Gastroesophageal sphincter (tissue), 4 donors: Measurements from ENCODE around the gene PLXNB1. TPM values are rescaled to one million over a fixed set of nuclear protein-coding genes. Genes with fewer than 3 reads are reported as not detected.
A peak's percentile ranks its signal among the peaks of the same experiment; 100 is the strongest.

Experiments
- ATAC-seq: fragments of 150-250 bp; one replicate; pipeline ENCODE4 v1.9.1; 2016; ENCODE audit warnings: mild to moderate bottlenecking, moderate library complexity
- H3K27ac ChIP-seq, 4 donors: fragments of 200-600 bp; sonication (generic) in 3 of 4; 1 replicate in 3 of 4; 2 replicates in 1 of 4; pipeline ENCODE4 v1.5.1; 2016 to 2019
- H3K27me3 ChIP-seq: fragments of 200-600 bp; sonication (generic); one replicate; pipeline ENCODE4 v1.5.1; 2019
- H3K36me3 ChIP-seq, 2 donors: fragments of 200-600 bp; sonication (generic); one replicate each; pipeline ENCODE4 v1.5.1; 2019; ENCODE audit warnings: control low read depth in 1 of 2
- H3K4me1 ChIP-seq, 3 donors: fragments of 200-600 bp; sonication (generic); 1 replicate in 2 of 3; 2 replicates in 1 of 3; pipeline ENCODE4 v1.5.1; 2016 to 2019; ENCODE audit warnings: control low read depth in 2 of 3
- H3K4me3 ChIP-seq, 2 donors: fragments of 200-600 bp; sonication (generic); one replicate each; pipeline ENCODE4 v1.5.1; 2019; ENCODE audit warnings: mild to moderate bottlenecking in 1 of 2, moderate library complexity in 1 of 2
- H3K9me3 ChIP-seq, 3 donors: fragments of 200-600 bp; sonication (generic); one replicate each; pipeline ENCODE4 v1.5.1; 2017 to 2019; ENCODE audit warnings: control low read depth in 2 of 3
- EP300 ChIP-seq: sonication (generic); formaldehyde crosslinking; IDR thresholded peaks from one replicate; pipeline ENCODE4 v1.6.1; 2017; ENCODE audit warnings: antibody characterized with exemption, mild to moderate bottlenecking
- POLR2A ChIP-seq, 2 donors: fragments of 450-650 bp; IDR thresholded peaks; one replicate each; pipeline ENCODE4 v1.6.1; 2017; ENCODE audit warnings: antibody characterized with exemption in 2 of 2, mild to moderate bottlenecking in 2 of 2, moderate library complexity in 1 of 2
- POLR2AphosphoS5 ChIP-seq: sonication (generic); formaldehyde crosslinking; IDR thresholded peaks from one replicate; pipeline ENCODE4 v1.6.1; 2017; ENCODE audit warnings: antibody characterized with exemption
- WGBS, 2 donors: methylation state at CpG; one replicate each; pipeline ENCODE4 v1.1.5; 2018; ENCODE audit warnings: low coverage in 1 of 2; 5-methylcytosine and 5-hydroxymethylcytosine counted together
- total RNA-seq, 4 donors: library from RNA; depleted of rRNA; stranded (reverse); fragments of >200 nt; gene quantifications; one replicate each; pipeline ENCODE4 v1.1.0, GENCODE V29; 2016
- TF ChIP-seq, protein P1 (sequence below), 4 experiments: fragments of 200-600 bp in 2 of 4; fragments of 450-650 bp in 2 of 4; sonication (generic) in 1 of 4; IDR thresholded peaks; one replicate each; pipeline ENCODE4 v1.5.1; 2017 to 2019; ENCODE audit warnings: antibody characterized with exemption in 4 of 4, mild to moderate bottlenecking in 2 of 4, moderate library complexity in 2 of 4

PLXNB1 gene
- total RNA-seq, 4 donors from 2014 or later = 125 to 186 (median 147) TPM

DNA sequence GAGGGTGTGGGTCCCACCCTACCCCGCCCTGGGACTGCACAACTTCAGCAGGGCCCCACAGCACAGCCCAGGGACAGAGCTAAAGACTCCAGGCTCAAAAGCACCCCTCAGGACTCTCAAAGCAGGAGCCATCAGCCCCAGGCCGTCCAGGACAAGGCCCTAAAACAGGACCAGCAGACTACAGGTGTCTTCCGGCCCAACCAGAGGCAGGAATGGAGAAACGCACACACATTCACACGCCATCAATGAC, 42.7 kb upstream of the PLXNB1 start:
- TF ChIP-seq, protein P1, sequence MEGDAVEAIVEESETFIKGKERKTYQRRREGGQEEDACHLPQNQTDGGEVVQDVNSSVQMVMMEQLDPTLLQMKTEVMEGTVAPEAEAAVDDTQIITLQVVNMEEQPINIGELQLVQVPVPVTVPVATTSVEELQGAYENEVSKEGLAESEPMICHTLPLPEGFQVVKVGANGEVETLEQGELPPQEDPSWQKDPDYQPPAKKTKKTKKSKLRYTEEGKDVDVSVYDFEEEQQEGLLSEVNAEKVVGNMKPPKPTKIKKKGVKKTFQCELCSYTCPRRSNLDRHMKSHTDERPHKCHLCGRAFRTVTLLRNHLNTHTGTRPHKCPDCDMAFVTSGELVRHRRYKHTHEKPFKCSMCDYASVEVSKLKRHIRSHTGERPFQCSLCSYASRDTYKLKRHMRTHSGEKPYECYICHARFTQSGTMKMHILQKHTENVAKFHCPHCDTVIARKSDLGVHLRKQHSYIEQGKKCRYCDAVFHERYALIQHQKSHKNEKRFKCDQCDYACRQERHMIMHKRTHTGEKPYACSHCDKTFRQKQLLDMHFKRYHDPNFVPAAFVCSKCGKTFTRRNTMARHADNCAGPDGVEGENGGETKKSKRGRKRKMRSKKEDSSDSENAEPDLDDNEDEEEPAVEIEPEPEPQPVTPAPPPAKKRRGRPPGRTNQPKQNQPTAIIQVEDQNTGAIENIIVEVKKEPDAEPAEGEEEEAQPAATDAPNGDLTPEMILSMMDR (IDR thresholded peaks at IDR 0.05) = no peak
- TF ChIP-seq POLR2AphosphoS5 (no peak), POLR2A (IDR thresholded peaks at IDR 0.05) (no peak)
- Histone ChIP-seq H3K27me3 (no peaks in the 10 kb centered on the region), H3K4me1 (peaks cover 0 to 60% (median 49%) of the 10 kb centered on the region in 3 donors), H3K27ac (peak overlapping the region; percentile 90 to 99 (median 95)), H3K36me3 (peaks cover 0 to 45% of the 10 kb centered on the region in 2 donors), H3K4me3 (peak overlapping the region; percentile 69 to 75), H3K9me3 (no peaks in the 10 kb centered on the region)
- ATAC-seq = peak; percentile 50
- WGBS, 2 donors = 0% methylated on average over 2 of the region's 5 CpGs; no CpG with 5 or more reads in 1 of the 2 donors

DNA sequence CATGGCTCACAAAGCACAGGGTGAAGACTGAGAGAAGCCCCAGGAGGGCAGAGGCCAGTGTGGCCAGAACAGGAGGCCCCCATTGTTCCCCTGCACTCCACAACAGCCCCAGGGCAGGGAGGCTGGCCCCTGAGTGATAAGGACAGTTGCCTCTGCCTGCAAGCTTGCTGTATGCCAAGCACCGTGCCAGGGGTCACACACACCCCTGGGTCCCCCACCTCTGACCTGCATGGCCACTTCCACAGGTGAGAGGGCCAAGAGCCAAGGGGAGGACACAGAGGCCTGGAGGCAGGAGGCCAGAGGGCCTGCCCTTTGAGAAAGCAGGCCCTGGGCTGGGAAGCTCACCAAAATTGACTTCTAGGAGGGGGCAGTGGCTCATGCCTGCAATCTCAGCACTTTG, 40.4 kb upstream of the PLXNB1 start:
- no CpG with 5 or more reads among the region's 1 CpG for WGBS, 2 donors
- no peak for ATAC-seq

DNA sequence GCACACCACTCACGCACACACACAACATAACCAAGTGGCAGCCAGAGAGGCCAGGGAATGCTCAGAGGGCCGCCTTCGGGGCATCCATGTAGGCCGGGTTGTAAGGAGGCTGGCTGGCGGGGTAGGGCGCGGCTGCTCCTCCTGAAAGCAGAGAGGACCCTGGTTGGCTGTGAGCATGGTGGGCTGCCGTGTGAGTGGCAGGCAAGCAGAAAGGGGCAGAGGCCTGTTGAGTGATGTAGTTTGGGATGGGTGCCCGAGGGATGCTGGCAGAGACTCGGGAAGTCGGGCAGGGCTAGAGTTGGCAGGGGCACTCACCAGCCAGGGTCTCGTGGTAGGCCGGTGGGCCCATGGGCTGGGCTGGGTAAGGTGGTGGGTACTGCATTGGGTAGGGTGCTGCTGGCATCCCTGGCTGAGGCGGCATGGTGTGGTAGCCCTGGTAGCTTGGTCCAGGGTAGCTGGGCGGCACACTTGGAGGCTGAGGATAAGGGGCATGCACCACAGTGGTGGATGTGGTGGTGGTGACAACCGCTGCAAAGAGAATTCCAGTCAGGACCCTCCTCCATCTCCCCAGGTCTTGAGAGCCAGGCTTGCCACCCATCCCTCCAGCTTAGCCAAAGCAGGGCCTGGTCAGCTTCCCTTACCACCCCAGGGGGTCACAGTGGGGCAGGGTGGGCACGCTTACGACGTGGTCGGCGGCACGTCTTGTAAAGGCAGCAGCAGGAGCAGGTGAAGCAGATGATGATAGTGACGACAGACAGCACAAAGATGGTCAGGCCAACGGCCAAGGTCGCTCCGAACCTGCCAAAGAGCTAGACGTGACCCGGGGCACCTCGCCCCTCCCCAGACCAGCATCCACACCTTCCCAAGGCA, 39.4 kb upstream of the PLXNB1 start:
- H3K4me3 ChIP-seq = no peak overlapping the region
- 80% methylated on average over 3 of the region's 29 CpGs; no CpG with 5 or more reads in 1 of the 2 donors for WGBS, 2 donors
- peak overlapping the region in 3 of 4 donors; percentile 97 to 98 (median 97) for H3K27ac ChIP-seq
- no peak for ATAC-seq
- H3K36me3 ChIP-seq = peaks cover 0 to 44% of the 10 kb centered on the region in 2 donors
- no peaks in the 10 kb centered on the region for H3K27me3 ChIP-seq
- no peaks in the 10 kb centered on the region for H3K9me3 ChIP-seq
- H3K4me1 ChIP-seq = peaks cover 4 to 90% (median 68%) of the 10 kb centered on the region in 3 donors
- TF ChIP-seq EP300 = no peak

More for the DNA sequence above, 40.4 kb upstream of the PLXNB1 start:
- Histone ChIP-seq H3K36me3 (peaks cover 0 to 40% of the 10 kb centered on the region in 2 donors), H3K9me3 (no peaks in the 10 kb centered on the region), H3K27ac (peak overlapping the region in 3 of 4 donors; percentile 97 to 98 (median 97)), H3K27me3 (no peaks in the 10 kb centered on the region), H3K4me3 (peak overlapping the region in 1 of 2 donors; percentile 5), H3K4me1 (peaks cover 4 to 80% (median 63%) of the 10 kb centered on the region in 3 donors)
- no peak for TF ChIP-seq POLR2A (IDR thresholded peaks at IDR 0.05)
- no peak for TF ChIP-seq EP300
- no peak for TF ChIP-seq POLR2AphosphoS5
- TF ChIP-seq, protein P1 (IDR thresholded peaks at IDR 0.05) = no peak

DNA sequence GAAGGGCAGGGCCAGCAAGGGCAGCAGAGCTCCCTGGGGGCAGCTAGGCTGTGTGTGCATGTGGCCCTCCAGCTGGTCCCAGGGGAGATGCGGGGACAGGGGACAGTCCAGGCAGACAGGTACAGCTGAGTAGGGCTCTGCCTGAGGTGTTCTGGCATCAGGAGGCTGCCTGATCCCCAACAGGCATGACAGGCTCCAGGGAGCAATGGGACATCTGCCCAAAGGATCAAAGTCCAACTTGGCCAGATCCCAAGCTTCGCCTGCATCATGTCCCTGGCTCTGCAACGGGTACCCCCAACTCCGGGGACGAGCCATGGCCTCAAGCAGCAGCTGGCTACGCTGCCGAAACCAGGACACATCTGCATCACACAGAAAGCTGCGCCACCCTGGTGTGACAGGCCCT, 38.4 kb upstream of the PLXNB1 start:
- TF ChIP-seq POLR2AphosphoS5 (no peak), EP300 (no peak), POLR2A (IDR thresholded peaks at IDR 0.05) (no peak)
- TF ChIP-seq, protein P1 (IDR thresholded peaks at IDR 0.05) = no peak
- peak overlapping the region in 1 of 2 donors; percentile 8 for H3K4me3 ChIP-seq
- ATAC-seq = no peak
- H3K9me3 ChIP-seq = no peaks in the 10 kb centered on the region
- peaks cover 0 to 47% of the 10 kb centered on the region in 2 donors for H3K36me3 ChIP-seq
- H3K4me1 ChIP-seq = peaks cover 4 to 85% (median 65%) of the 10 kb centered on the region in 3 donors
- WGBS, 2 donors = 57 to 83% methylated on average over 1 of the region's 8 CpGs
- H3K27ac ChIP-seq = peak overlapping the region in 3 of 4 donors; percentile 97 to 98 (median 97)
- no peaks in the 10 kb centered on the region for H3K27me3 ChIP-seq

DNA sequence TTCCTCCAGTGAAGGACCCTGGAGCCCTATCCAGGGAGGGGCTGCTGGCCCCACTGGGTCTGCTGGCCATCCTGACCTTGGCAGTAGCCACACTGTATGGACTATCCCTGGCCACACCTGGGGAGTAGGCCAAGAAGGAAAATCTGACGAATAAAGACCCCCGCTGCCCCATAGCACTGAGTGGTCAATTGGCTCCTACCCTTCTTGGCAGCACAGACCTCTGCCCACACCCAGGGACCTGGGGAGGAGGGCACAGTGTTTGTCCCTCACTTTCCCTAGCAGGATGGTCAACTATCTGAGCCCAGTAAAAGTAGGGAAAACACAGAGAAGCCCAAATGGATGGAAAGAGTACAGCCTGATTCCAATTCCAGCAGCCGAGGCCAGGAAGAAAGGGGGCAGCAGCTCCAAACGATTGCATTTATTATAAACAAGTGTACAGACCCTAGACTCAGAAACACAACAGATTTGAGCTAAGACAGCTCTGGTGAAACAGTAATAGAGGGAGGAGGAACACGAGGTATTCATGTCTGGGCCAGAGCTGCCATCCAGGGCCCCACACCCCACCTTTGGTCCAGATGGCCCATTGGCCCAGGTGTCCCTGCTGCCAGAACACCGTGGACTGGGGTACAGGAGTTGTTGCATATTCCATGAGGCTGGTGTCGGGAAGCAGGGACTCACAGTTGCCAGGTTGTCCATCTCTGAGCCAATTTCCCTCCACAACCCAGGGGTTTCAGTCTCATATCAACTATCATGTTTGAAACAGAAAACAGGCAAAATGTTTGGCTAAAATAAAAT, 37.8 kb upstream of the PLXNB1 start:
- H3K4me3 ChIP-seq = peak overlapping the region in 1 of 2 donors; percentile 57
- WGBS, 2 donors = 50 to 53% methylated on average over 3 to 6 of the region's 7 CpGs
- TF ChIP-seq POLR2AphosphoS5 (no peak), EP300 (no peak), POLR2A (IDR thresholded peaks at IDR 0.05) (no peak)
- TF ChIP-seq, protein P1 (IDR thresholded peaks at IDR 0.05) = no peak
- no peaks in the 10 kb centered on the region for H3K9me3 ChIP-seq
- peak overlapping the region; percentile 92 to 98 (median 97) for H3K27ac ChIP-seq
- H3K27me3 ChIP-seq = no peaks in the 10 kb centered on the region
- no peak for ATAC-seq
- H3K36me3 ChIP-seq = peaks cover 0 to 52% of the 10 kb centered on the region in 2 donors
- peaks cover 4 to 81% (median 63%) of the 10 kb centered on the region in 3 donors for H3K4me1 ChIP-seq
